HepG2 (cell line): Measurements from ENCODE around the gene IFNA17.
"Not testable (repeated sequence)": the region's sequence is repeated elsewhere in the genome, so short reads cannot be mapped to it uniquely, and the experiment has no call there.

Experiments
- HDAC6 ChIP-seq: fragments of 200-600 bp; sonication (generic); IDR thresholded peaks from 2 replicates; pipeline ENCODE4 v1.7.0; 2017; ENCODE audit warnings: mild to moderate bottlenecking, antibody characterized with exemption, low read length, low read depth
- NCOA2 ChIP-seq: sonication (generic); formaldehyde crosslinking; IDR thresholded peaks from 2 replicates; pipeline ENCODE4 v1.8.0; 2022; ENCODE audit warnings: inconsistent platforms
- TF ChIP-seq, protein P1 (sequence below): sonication (generic); formaldehyde crosslinking; IDR thresholded peaks from 2 replicates; pipeline ENCODE4 v1.4.0; 2020; ENCODE audit warnings: low read depth, mild to moderate bottlenecking, missing genetic modification reagents

GRCh38 chr9:21236360-21236714 lies 8.3 kb upstream of the IFNA17 start:
- TF ChIP-seq, protein P1, sequence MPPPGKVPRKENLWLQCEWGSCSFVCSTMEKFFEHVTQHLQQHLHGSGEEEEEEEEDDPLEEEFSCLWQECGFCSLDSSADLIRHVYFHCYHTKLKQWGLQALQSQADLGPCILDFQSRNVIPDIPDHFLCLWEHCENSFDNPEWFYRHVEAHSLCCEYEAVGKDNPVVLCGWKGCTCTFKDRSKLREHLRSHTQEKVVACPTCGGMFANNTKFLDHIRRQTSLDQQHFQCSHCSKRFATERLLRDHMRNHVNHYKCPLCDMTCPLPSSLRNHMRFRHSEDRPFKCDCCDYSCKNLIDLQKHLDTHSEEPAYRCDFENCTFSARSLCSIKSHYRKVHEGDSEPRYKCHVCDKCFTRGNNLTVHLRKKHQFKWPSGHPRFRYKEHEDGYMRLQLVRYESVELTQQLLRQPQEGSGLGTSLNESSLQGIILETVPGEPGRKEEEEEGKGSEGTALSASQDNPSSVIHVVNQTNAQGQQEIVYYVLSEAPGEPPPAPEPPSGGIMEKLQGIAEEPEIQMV: not testable (repeated sequence)
- not testable (repeated sequence) for TF ChIP-seq NCOA2 (CRISPR knock-in tag); HDAC6
